Karpas-422 (cell line): ENCODE measurements around the gene GNG12. TPM values are rescaled to one million over a fixed set of nuclear protein-coding genes. Genes with fewer than 3 reads are reported as not detected.

ENCODE experiments used
- DNase-seq: peaks from one replicate; pipeline ENCODE4 v3.0.0-alpha.2; 2015
- H2AFZ ChIP-seq: fragments of 200-600 bp; sonication (generic); 2 replicates; pipeline ENCODE4 v1.6.1; 2014; ENCODE audit warnings: antibody characterized with exemption, low read length, mixed read lengths
- H3K27ac ChIP-seq: fragments of 200-600 bp; sonication (generic); 2 replicates; pipeline ENCODE4 v1.5.1; 2014; ENCODE audit warnings: mild to moderate bottlenecking, low read length, moderate library complexity
- H3K27me3 ChIP-seq: fragments of 200-600 bp; sonication (generic); 2 replicates; pipeline ENCODE4 v1.6.1; 2014; ENCODE audit warnings: low read length, mixed read lengths
- H3K36me3 ChIP-seq: fragments of 200-600 bp; sonication (generic); 2 replicates; pipeline ENCODE4 v1.6.1; 2014; ENCODE audit warnings: low read length, mixed read lengths; ENCODE audit not compliant: insufficient read depth
- H3K4me1 ChIP-seq: fragments of 200-600 bp; sonication (generic); 2 replicates; pipeline ENCODE4 v1.6.1; 2014; ENCODE audit warnings: mild to moderate bottlenecking, low read length, mixed read lengths
- H3K4me2 ChIP-seq: fragments of 200-600 bp; sonication (generic); 2 replicates; pipeline ENCODE4 v1.6.1; 2014; ENCODE audit warnings: low read length, low read depth, mild to moderate bottlenecking; ENCODE audit not compliant: poor library complexity, severe bottlenecking
- H3K4me3 ChIP-seq: fragments of 200-600 bp; sonication (generic); 2 replicates; pipeline ENCODE4 v1.5.1; 2014; ENCODE audit warnings: mild to moderate bottlenecking, antibody characterized with exemption, low read length, mixed read lengths
- H3K79me2 ChIP-seq: fragments of 200-600 bp; sonication (generic); 2 replicates; pipeline ENCODE4 v1.6.1; 2014; ENCODE audit warnings: mild to moderate bottlenecking, low read length, mixed read lengths
- H3K9ac ChIP-seq: fragments of 200-600 bp; sonication (generic); 2 replicates; pipeline ENCODE4 v1.6.0; 2014; ENCODE audit warnings: low read length
- H3K9me2 ChIP-seq: fragments of 200-600 bp; sonication (generic), shearing (Covaris generic); replicated peaks from 2 replicates; pipeline ENCODE4 v1.6.0; 2014; ENCODE audit warnings: mild to moderate bottlenecking, low read length, moderate library complexity; ENCODE audit not compliant: insufficient read depth
- H3K9me3 ChIP-seq: fragments of 300-700, 200-600 bp; sonication (generic); 2 replicates; pipeline ENCODE4 v1.6.1; 2014; ENCODE audit warnings: low read length, mixed read lengths
- H4K20me1 ChIP-seq: fragments of 200-600 bp; sonication (generic); 2 replicates; pipeline ENCODE4 v1.6.1; 2014; ENCODE audit warnings: mild to moderate bottlenecking, antibody characterized with exemption, low read length, low read depth; ENCODE audit not compliant: insufficient read depth
- total RNA-seq: library from RNA; depleted of rRNA; stranded (reverse); fragments of >200 nt; shearing (Covaris generic); gene quantifications from 2 replicates; pipeline ENCODE4 v1.2.3, GENCODE V29; 2014; ENCODE audit warnings: low replicate concordance; rRNA removed

The GNG12 gene
- total RNA-seq = not detected in 2 replicates

- Histone ChIP-seq H3K27me3 (no peaks in the 10 kb centered on the region), H4K20me1 (no peaks in the 10 kb centered on the region), H3K79me2 (no peaks in the 10 kb centered on the region), H3K27ac (no peak within 1 kb of the TSS), H2AFZ (no peak within 1 kb of the TSS), H3K9ac (no peak within 1 kb of the TSS), H3K9me3 (no peaks in the 10 kb centered on the region), H3K4me3 (no peak within 1 kb of the TSS), H3K4me2 (no peak within 1 kb of the TSS), H3K4me1 (peaks cover 19% of the 10 kb centered on the region), H3K9me2 (no peaks in the 10 kb centered on the region), H3K36me3 (no peaks in the 10 kb centered on the region)
- no peak for DNase-seq
These were observed at the start of gene GNG12 for GRCh38 chr1:67832737-67833601. Gene GNG12 (minus strand): TSS chr1:67833467. CDS start chr1:67707686, 125,781 bp downstream.

GRCh38 chr1:67882196-67882958 lies 49.1 kb upstream of the GNG12 start:
- no peaks in the 10 kb centered on the region for H3K9me2 ChIP-seq
- H3K27me3 ChIP-seq = no peaks in the 10 kb centered on the region
- no peak overlapping the region for H3K9ac ChIP-seq
- H2AFZ ChIP-seq = no peak overlapping the region
- H3K4me2 ChIP-seq = no peak overlapping the region
- no peaks in the 10 kb centered on the region for H3K36me3 ChIP-seq
- H3K79me2 ChIP-seq = no peaks in the 10 kb centered on the region
- H3K27ac ChIP-seq = no peak overlapping the region
- H4K20me1 ChIP-seq = no peaks in the 10 kb centered on the region
- no peak for DNase-seq
- H3K4me1 ChIP-seq = no peaks in the 10 kb centered on the region
- H3K4me3 ChIP-seq = no peak overlapping the region
- H3K9me3 ChIP-seq = no peaks in the 10 kb centered on the region

- Histone ChIP-seq H3K4me1 (no peaks in the 10 kb centered on the region), H3K27ac (no peak overlapping the region), H3K9me3 (no peaks in the 10 kb centered on the region), H3K4me3 (no peak overlapping the region), H2AFZ (no peak overlapping the region), H3K9me2 (no peaks in the 10 kb centered on the region), H3K9ac (no peak overlapping the region), H3K27me3 (no peaks in the 10 kb centered on the region), H3K36me3 (no peaks in the 10 kb centered on the region), H4K20me1 (no peaks in the 10 kb centered on the region), H3K4me2 (no peak overlapping the region), H3K79me2 (no peaks in the 10 kb centered on the region)
- no peak for DNase-seq
These were observed 46.9 kb upstream of the GNG12 start for GRCh38 chr1:67880056-67880601.

GRCh38 chr1:67879485-67879884 lies 46.2 kb upstream of the GNG12 start:
- no peak overlapping the region for H3K9ac ChIP-seq
- no peaks in the 10 kb centered on the region for H3K27me3 ChIP-seq
- no peaks in the 10 kb centered on the region for H3K9me3 ChIP-seq
- H3K4me3 ChIP-seq = no peak overlapping the region
- H2AFZ ChIP-seq = no peak overlapping the region
- H3K9me2 ChIP-seq = no peaks in the 10 kb centered on the region
- H3K27ac ChIP-seq = no peak overlapping the region
- no peaks in the 10 kb centered on the region for H3K79me2 ChIP-seq
- DNase-seq = no peak
- H3K4me1 ChIP-seq = no peaks in the 10 kb centered on the region
- no peaks in the 10 kb centered on the region for H4K20me1 ChIP-seq
- no peak overlapping the region for H3K4me2 ChIP-seq
- no peaks in the 10 kb centered on the region for H3K36me3 ChIP-seq

GRCh38 chr1:67874501-67875111 lies 41.3 kb upstream of the GNG12 start:
- DNase-seq = no peak
- H3K4me2 ChIP-seq = no peak overlapping the region
- H3K4me1 ChIP-seq = no peaks in the 10 kb centered on the region
- no peaks in the 10 kb centered on the region for H3K9me3 ChIP-seq
- no peaks in the 10 kb centered on the region for H3K9me2 ChIP-seq
- no peak overlapping the region for H3K27ac ChIP-seq
- H3K36me3 ChIP-seq = no peaks in the 10 kb centered on the region
- no peak overlapping the region for H2AFZ ChIP-seq
- no peak overlapping the region for H3K4me3 ChIP-seq
- no peaks in the 10 kb centered on the region for H3K79me2 ChIP-seq
- H3K27me3 ChIP-seq = no peaks in the 10 kb centered on the region
- H4K20me1 ChIP-seq = no peaks in the 10 kb centered on the region
- H3K9ac ChIP-seq = no peak overlapping the region

GRCh38 chr1:67869233-67869632 lies 36.0 kb upstream of the GNG12 start:
- Histone ChIP-seq H3K4me3 (no peak overlapping the region), H3K36me3 (no peaks in the 10 kb centered on the region), H3K27me3 (no peaks in the 10 kb centered on the region), H3K9me2 (no peaks in the 10 kb centered on the region), H3K79me2 (no peaks in the 10 kb centered on the region), H3K9me3 (no peaks in the 10 kb centered on the region), H3K4me2 (no peak overlapping the region), H3K27ac (no peak overlapping the region), H3K4me1 (no peaks in the 10 kb centered on the region), H3K9ac (no peak overlapping the region), H2AFZ (no peak overlapping the region), H4K20me1 (no peaks in the 10 kb centered on the region)
- DNase-seq = no peak

GRCh38 chr1:67863637-67864036 lies 30.4 kb upstream of the GNG12 start:
- Histone ChIP-seq H4K20me1 (no peaks in the 10 kb centered on the region), H2AFZ (no peak overlapping the region)
- no peak for DNase-seq

GRCh38 chr1:67862685-67863084 lies 29.4 kb upstream of the GNG12 start:
- Histone ChIP-seq H4K20me1 (no peaks in the 10 kb centered on the region), H3K36me3 (no peaks in the 10 kb centered on the region), H3K9me3 (no peaks in the 10 kb centered on the region), H3K4me3 (no peak overlapping the region), H3K4me1 (no peaks in the 10 kb centered on the region), H2AFZ (no peak overlapping the region), H3K27me3 (no peaks in the 10 kb centered on the region), H3K79me2 (no peaks in the 10 kb centered on the region), H3K9ac (no peak overlapping the region), H3K9me2 (no peaks in the 10 kb centered on the region), H3K27ac (no peak overlapping the region), H3K4me2 (no peak overlapping the region)
- no peak for DNase-seq

More at GRCh38 chr1:67863637-67864036, 30.4 kb upstream of the GNG12 start:
- H3K79me2 ChIP-seq = no peaks in the 10 kb centered on the region
- no peak overlapping the region for H3K9ac ChIP-seq
- no peak overlapping the region for H3K4me3 ChIP-seq
- no peak overlapping the region for H3K4me2 ChIP-seq
- H3K9me2 ChIP-seq = no peaks in the 10 kb centered on the region
- H3K27me3 ChIP-seq = no peaks in the 10 kb centered on the region
- H3K36me3 ChIP-seq = no peaks in the 10 kb centered on the region
- H3K4me1 ChIP-seq = no peaks in the 10 kb centered on the region
- no peak overlapping the region for H3K27ac ChIP-seq
- no peaks in the 10 kb centered on the region for H3K9me3 ChIP-seq
